DMS53 (cell line): ENCODE measurements around the gene SAP30BP.
A peak's percentile ranks its signal among the peaks of the same experiment; 100 is the strongest.

ENCODE experiments used
- DNase-seq: peaks from one replicate; lab custom pipeline; 2025; lab: John Stamatoyannopoulos, UW

Gene SAP30BP

DNA sequence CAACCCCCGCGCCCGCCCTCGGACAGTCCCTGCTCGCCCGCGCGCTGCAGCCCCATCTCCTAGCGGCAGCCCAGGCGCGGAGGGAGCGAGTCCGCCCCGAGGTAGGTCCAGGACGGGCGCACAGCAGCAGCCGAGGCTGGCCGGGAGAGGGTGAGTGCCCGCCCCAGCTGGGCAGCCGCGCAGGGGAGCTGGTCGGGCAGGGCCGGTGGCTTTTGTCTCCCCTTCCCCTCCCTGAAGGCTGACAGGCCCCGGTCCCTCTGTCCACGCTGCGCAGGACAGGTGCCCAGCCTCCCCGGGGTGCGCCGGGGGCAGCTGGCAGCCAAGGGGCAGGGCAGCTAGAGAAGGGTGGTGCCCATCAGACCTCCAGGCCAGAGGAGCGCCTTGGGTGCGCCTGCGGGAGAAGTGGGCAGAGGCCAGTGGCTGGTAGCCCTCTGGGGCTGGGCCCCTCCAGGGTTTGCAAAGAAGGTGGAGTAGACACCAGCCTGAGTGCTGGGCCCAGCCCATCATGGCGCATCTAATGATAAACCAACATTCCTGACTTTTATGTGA, 54.4 kb downstream of the SAP30BP start:
- peak; percentile 49 for DNase-seq

DNA sequence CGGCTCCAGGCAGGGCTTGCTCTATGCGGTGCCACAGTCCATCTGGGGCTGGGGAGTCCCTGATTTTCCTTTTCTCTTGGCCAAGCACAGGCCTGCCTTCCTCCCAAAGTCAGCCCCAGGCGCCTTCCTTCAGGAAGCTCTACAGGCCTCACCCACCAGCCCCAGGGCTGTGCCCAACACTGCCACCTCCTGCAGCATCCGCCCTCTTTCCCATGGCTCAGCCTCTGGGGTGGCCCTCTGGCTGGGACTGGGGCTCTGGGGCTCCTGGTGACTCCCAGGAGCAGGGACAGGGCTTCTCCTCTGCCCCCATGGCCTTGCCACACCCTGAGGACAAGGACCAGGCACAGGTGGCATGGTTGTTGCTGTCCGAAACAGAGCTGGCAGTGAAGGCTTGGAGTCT, 54.9 kb downstream of the SAP30BP start:
- DNase-seq = no peak

DNA sequence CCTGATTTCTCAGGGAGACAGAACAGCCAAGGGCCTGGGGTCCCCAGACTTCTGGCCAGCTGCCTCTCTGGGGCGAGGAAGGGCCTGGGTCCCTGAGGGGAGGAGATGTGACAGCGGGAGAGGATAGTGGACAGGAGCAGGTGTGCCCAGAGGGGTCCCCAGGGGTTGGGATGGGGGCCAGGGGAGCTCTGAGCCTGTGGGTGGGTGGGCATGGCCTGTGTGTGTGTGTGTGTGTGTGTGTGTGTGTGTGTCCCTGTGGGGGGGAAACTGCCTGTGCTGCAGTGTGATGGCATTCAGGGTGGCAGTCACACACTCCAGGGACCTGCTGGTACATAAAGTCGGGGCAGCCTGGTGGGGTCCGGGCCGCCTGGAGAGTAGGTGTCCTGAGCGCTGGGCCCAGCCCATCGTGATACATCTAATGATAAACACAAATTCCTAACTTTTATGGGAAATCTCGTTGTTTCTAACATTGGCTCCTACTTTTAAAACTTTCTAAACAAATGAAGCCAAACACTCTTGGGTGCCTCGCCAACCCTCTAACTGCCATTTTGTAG, 55.5 kb downstream of the SAP30BP start:
- DNase-seq = no peak

DNA sequence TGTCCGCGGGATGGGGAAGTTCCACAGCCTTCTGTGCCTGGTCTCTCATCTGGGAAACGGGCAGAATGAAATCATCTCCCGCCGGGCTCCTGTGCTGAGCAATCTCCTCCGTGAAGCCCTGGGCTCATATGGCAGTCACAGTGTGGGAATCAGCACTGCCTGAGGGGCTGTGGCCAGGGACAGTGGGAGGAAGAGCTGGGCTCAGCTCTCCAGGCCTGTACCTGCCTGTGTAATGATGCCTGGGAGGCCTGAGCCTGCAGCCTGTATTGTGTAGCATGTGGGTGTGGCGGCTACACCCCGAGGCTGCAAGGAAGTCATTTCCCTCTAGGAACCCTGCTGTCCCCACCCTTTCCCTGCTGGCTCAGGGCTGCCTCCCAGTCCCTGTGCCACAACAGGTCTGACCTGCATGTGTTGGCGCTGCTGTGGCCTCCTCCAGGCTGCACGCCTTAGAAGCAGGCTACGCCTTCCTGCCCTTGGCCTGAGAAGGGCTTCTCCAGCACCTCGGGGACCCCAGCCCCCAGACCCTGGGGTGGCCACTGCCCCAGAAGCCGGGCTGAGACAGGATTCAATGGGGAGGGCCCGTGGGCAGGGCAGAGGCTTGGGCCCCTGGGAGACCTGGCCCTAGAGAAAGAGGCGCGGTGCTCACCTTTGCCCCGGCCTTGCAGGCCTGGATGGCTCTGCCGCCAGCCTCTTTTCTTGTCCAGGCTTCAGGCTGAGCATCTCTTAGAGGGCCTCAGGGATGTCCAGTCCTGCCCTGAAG, 56.2 kb downstream of the SAP30BP start:
- DNase-seq = no peak

DNA sequence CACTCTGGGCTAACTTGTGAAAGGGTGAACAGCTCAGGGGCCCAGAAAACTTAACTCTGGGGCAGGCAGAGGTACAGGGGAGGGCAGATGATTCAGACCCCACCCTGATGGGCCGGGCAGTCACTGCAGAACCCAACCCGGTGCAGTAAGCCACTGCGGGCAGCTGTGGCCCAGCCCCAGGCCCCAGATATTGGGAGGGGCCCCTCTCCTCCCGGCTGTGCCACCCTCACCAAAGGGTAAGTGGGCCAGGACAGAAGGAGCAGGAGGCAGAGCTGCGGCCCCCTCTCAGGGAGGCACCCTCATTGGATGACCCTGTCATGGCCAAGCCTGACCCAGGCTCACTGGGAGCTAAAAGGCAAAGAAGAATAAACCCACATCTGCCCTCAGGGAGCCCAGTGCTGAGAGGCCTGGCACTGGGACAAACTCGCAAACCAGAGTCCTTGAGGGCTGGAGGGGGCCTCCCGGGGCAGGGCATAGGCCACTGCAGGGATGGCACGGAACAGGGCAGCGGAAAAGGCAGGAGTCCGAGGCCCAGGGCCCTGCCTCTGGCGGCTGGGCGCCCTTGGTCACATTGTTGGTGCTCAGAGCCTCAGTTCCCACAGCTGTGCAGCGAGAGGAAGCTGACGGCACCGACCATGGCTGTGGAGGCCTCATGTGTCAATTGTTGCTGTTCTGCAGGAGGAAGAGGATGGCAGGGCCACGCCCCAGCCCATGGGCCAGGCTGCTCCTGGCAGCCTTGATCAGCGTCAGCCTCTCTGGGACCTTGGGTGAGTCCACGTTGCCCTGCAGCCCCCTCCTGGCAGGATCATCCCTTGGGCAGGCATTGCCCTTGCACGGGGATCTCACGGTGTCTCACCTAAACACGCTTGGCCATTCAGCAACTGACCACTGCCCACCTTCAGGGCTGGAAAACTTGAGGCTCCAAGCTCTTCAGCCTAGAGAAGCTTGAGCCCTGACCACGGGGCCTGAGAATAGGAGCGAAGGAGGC, 57.2 kb downstream of the SAP30BP start:
- no peak for DNase-seq

DNA sequence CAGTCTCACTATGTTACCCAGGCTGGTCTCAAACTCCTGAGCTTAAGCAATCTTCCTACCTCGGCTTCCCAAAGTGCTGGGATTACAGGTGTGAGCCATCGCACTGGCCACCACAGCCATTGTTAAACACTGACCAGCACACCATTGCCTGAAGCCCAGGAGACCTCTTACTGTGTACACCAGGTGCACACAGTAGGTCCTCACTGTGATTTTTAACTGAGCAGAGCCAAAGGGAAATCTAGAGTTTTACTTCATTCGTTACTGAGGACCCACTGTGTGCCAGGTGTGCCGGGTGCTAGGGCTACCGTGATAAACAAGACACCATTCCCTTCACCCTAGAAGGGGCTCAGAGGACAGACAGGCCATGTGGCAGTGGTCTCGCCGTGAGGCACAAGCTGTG, 58.4 kb downstream of the SAP30BP start:
- DNase-seq = no peak

DNA sequence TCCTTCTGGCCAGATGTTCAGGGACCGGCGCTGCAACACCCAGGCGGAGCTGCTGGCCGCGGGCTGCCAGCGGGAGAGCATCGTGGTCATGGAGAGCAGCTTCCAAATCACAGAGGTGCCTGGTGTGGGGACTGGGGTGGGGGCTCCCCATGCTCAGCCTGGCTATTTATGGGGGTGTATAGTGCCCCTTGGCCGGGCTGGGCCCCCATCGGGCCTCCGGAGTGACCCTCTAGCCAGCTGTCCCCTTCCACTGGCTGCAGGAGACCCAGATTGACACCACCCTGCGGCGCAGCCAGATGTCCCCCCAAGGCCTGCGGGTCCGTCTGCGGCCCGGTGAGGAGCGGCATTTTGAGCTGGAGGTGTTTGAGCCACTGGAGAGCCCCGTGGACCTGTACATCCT, 60.3 kb downstream of the SAP30BP start:
- no peak for DNase-seq

DNA sequence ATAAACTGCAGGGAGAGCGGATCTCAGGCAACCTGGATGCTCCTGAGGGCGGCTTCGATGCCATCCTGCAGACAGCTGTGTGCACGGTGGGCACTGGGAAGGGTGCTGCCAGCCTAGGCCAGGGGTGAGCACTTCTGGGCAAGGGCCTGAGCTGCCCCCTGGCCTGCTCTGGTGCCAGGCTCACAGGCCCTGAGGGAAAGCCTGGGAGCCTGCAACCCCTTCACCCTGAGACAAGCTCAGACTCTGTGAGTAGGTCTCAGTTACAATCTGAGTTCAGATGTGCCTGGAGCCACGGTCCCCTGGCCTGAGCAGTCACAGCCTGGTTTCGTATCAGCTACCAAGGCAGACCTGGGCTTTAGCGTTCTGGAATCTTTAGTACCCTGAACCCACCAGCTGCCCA, 62.2 kb downstream of the SAP30BP start:
- no peak for DNase-seq

DNA sequence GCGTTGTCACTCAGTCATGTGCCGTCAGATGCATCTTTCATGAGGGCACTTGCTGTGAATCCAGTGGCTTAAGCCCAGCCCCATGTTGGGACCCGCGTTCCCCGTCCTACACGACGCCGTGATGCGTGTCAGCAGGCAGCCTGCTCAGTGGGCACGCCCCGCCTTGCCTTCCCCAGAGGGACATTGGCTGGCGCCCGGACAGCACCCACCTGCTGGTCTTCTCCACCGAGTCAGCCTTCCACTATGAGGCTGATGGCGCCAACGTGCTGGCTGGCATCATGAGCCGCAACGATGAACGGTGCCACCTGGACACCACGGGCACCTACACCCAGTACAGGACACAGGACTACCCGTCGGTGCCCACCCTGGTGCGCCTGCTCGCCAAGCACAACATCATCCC, 62.9 kb downstream of the SAP30BP start:
- no peak for DNase-seq

DNA sequence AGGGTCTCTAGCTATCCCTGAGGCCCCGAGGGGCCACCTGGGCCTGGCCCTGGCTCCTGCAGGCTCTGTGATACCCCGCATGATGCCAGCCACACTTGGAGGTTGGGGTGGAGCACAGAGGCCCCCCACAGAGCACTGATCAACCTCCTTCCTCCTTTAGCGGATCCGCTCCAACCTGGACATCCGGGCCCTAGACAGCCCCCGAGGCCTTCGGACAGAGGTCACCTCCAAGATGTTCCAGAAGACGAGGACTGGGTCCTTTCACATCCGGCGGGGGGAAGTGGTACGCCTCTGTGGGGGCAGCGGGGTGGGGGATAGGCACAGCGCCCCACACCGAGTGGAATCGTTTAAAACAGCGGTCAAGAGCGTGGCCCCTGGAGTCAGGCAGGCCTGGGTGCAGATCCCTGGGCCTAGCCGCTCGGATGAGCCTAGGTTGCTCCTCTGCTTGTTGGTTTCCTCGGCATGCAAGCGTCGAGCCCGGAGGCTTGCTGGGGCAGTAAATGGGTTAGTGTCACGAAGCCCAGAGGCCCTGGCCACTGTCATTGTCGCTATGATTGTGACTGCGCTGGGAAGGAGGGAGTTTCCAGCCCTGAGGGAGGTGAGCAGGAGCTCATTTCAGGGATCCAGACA, 64.1 kb downstream of the SAP30BP start:
- peak; percentile 42 for DNase-seq

DNA sequence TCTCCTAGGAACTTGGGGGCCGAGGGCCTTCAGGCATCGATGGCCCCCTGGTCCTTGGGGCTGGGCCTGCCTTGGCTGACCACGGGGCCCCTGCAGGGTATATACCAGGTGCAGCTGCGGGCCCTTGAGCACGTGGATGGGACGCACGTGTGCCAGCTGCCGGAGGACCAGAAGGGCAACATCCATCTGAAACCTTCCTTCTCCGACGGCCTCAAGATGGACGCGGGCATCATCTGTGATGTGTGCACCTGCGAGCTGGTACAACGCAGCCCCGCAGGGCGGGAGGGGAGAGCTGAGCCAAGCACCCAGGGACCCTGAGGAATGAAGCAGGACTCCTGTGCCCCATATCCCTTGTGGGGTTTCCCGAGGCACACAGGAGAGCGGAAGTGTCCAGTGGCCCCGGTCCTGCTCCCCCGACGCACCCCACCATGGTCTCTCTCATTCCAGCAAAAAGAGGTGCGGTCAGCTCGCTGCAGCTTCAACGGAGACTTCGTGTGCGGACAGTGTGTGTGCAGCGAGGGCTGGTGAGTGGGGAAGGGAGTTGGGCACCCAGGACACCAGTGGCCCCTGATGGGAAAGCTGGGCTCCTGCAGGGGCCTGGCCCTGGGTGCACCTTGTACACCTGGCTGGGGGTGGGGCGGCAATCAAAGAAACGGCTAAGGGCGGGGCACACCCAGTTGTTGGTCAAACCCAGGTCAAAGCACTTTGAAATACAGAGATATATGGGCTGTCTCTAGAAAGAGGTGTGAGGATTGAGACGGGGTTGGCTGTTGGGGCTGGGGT, 64.8 kb downstream of the SAP30BP start:
- no peak for DNase-seq

DNA sequence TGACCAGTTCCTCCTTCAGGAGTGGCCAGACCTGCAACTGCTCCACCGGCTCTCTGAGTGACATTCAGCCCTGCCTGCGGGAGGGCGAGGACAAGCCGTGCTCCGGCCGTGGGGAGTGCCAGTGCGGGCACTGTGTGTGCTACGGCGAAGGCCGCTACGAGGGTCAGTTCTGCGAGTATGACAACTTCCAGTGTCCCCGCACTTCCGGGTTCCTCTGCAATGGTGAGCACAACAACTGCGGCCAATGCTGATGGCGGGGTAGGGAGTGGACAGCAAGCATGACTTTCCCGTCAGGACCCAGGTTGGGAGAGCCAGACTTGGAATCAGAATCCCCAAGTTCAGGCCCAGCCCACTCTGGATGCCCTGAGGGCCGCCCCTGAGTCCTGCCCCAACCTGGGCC, 66.3 kb downstream of the SAP30BP start:
- no peak for DNase-seq

DNA sequence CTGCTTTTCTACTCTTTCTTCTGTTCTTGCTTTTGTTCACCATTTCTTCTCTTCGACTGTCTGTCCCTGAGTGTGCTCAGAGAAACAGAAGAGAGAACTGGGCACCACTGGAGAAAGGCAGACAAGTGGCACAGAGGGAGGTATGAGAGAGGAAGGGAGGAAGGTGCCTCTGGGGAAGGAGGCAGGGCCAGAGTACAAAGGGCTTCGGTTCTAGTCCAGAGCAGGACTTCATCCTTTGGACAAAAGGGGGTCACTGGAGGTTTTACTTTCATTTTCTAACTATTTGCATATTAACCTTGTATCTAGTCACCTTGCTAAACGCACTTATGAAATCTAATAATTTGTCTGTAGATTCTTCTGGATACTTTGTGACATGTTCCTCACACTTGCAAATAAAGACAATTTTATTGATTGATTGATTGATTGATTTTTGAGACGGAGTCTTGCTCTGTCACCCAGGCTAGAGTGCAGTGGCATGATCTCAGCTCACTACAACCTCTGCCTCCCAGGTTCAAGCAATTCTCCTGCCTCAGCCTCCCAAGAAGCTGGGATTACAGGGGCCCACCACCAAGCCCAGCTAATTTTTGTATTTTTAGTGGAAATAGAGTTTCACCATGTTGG, 67.6 kb downstream of the SAP30BP start:
- no peak for DNase-seq

DNA sequence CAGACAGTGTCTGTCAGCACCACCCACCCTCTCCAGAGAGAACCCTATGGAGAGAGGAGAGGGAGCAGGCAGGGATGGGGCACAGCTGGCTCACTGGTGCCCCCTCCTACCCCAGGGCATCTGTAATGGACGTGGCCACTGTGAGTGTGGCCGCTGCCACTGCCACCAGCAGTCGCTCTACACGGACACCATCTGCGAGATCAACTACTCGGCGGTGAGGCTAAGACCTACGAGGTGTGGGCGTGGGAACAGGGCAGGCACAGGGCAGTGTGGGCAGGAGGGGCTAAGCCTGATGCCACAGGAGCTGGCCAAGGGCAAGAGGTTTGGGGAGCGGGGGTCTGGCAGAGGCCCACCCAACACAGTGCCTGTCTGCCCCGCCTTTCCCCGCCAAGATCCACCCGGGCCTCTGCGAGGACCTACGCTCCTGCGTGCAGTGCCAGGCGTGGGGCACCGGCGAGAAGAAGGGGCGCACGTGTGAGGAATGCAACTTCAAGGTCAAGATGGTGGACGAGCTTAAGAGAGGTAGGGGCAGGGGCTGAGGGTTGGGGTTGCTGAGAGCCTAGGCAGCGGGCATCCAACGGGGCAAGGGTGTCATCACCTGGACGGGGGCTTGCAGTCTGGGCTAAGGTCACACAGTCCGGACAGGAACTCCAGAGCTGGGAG, 69.2 kb downstream of the SAP30BP start:
- no peak for DNase-seq

DNA sequence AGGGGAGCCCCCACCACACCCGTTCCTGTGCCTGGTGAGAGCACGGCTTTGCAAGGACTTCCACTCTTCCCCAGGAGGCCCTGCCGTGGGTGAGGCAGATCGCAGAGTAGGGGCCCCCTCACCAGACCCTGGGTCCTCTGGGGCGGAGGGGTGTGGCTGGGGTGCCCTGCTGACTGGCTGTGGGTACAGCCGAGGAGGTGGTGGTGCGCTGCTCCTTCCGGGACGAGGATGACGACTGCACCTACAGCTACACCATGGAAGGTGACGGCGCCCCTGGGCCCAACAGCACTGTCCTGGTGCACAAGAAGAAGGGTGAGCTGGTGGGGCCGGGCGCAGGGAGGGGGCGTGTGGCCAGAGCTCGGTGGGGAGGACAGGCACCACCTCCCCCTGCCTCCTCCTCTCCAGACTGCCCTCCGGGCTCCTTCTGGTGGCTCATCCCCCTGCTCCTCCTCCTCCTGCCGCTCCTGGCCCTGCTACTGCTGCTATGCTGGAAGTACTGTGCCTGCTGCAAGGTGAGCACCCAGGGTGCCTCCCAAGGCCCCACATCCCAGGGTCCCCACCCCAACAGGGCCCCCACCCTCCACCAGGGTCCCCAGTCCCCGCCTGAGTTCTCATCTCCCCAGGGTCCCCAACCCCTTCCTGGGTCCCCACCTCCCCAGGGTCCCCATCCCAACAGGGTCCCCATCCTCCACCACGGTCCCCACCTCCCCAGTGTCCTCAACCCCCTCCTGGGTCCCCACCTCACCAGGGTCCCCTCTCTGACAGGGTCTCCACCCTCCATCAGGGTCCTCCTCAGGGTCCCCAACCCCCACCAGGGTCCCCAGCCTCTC, 70.2 kb downstream of the SAP30BP start:
- no peak for DNase-seq

DNA sequence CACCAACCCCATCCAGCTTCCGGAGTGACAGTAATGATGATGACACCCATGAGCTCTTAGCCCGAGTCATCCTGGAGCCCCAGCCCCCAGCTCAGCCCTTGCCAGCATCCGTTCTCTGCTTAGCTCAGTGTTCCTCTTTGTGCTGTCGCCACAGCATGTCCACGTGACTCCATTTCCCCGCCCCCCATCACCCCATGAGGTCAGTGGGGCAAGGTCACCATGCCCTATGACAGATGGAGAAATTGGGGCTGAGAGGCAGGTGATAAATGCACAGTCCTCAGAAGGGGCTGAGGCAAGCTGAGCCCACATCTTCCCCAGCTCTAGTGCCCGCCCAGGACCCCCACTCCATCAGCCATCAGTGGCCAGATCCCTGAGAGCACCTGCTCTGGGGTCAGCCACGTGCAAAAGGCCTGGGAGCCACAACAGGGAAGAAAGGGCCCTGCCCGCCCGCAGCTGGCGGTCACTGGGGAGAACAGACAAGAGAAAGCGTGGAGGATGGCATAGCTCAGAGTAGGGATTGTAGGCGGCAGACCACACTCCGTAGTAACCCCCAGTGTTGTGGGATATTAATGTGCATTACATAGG, 71.2 kb downstream of the SAP30BP start:
- peak; percentile 32 for DNase-seq

DNA sequence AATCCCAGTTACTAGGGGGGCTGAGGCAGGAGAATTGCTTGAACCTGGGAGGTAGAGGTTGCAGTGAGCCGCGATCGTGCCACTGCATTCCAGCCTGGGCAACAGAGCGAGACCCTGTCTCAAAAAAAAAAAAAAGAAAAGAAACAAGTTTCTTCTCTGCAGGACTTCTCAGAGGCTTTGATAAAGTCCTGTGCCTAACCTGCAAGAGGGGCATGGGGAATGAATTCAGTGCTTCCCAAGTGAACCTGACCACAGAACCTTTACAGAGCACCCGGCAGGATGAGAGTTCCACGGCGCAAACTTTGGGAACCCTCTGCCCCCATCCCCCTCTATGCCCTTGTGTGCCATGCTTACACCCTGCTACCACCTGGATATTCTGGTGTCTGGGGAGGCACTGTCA, 72.0 kb downstream of the SAP30BP start:
- DNase-seq = no peak

DNA sequence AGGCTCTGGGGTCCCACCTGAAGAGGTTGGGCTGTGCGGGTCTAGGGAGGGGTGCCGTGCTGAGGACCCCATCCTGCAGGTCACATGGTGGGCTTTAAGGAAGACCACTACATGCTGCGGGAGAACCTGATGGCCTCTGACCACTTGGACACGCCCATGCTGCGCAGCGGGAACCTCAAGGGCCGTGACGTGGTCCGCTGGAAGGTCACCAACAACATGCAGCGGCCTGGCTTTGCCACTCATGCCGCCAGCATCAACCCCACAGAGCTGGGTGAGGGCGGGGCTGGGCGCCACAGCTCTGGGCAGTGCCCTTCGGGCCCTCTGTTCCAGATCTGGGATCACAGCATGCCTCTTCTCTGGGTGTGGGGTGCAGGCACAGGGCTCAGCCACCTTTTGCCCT, 72.7 kb downstream of the SAP30BP start:
- DNase-seq = peak; percentile 26

DNA sequence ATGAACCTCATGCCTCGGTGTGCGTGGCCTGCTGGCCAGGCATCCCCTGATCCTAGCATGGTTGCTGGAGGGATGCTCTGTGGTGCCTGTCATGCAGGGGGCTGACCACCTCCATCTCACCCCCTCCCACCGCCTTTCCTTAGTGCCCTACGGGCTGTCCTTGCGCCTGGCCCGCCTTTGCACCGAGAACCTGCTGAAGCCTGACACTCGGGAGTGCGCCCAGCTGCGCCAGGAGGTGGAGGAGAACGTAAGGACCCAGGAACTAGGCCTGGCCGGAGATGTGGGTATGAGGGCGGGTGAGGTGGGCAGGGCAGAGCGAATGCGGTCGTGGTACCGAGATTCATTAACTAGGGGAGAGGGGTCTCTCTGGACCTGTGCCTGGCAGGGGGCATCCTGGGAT, 73.1 kb downstream of the SAP30BP start:
- DNase-seq = no peak
